AG08395 (cell line): ENCODE data around the gene TMEM131.
"Not testable (repeated sequence)": the region's sequence is repeated elsewhere in the genome, so short reads cannot be mapped to it uniquely, and the experiment has no call there.

Experiments
- DNase-seq: peaks from one replicate; pipeline ENCODE4 v3.0.0; 2012; ENCODE audit warnings: mixed read lengths, low spot score

Gene TMEM131

GRCh38 chr2:97957432-97958183 is 38.1 kb downstream of the TMEM131 start:
- no peak for DNase-seq

- not testable (repeated sequence) for DNase-seq
Observed at GRCh38 chr2:97956753-97957152, 39.0 kb downstream of the TMEM131 start.

GRCh38 chr2:97953853-97954252 is 41.9 kb downstream of the TMEM131 start:
- no peak for DNase-seq

GRCh38 chr2:97952357-97952756 is 43.4 kb downstream of the TMEM131 start:
- no peak for DNase-seq

GRCh38 chr2:97951155-97951680 is 44.5 kb downstream of the TMEM131 start:
- DNase-seq = no peak

GRCh38 chr2:97950329-97951154 is 45.2 kb downstream of the TMEM131 start:
- peak; percentile 76 for DNase-seq

- no peak for DNase-seq
Observed at GRCh38 chr2:97948926-97949325, 46.8 kb downstream of the TMEM131 start.

- DNase-seq = no peak
Observed at GRCh38 chr2:97945791-97946190, 50.0 kb downstream of the TMEM131 start.

GRCh38 chr2:97936881-97937280 is 58.9 kb downstream of the TMEM131 start:
- no peak for DNase-seq

GRCh38 chr2:97936199-97936598 is 59.5 kb downstream of the TMEM131 start:
- no peak for DNase-seq

GRCh38 chr2:97935719-97936161 is 60.0 kb downstream of the TMEM131 start:
- peak; percentile 50 for DNase-seq

- no peak for DNase-seq
Observed at GRCh38 chr2:97932975-97933662, 62.6 kb downstream of the TMEM131 start.

- no peak for DNase-seq
Observed at GRCh38 chr2:97931858-97932225, 63.9 kb downstream of the TMEM131 start.

- DNase-seq = no peak
Observed at GRCh38 chr2:97931118-97931857, 64.5 kb downstream of the TMEM131 start.

GRCh38 chr2:97928591-97928990 is 67.2 kb downstream of the TMEM131 start:
- DNase-seq = no peak

- DNase-seq = no peak
Observed at GRCh38 chr2:97926946-97927345, 68.8 kb downstream of the TMEM131 start.

- DNase-seq = no peak
Observed at GRCh38 chr2:97924194-97924593, 71.6 kb downstream of the TMEM131 start.

GRCh38 chr2:97919858-97920257 is 75.9 kb downstream of the TMEM131 start:
- no peak for DNase-seq

GRCh38 chr2:97918818-97919217 is 76.9 kb downstream of the TMEM131 start:
- no peak for DNase-seq

- DNase-seq = not testable (repeated sequence)
Observed at GRCh38 chr2:97917668-97918067, 78.1 kb downstream of the TMEM131 start.

GRCh38 chr2:97914691-97915213 is 81.0 kb downstream of the TMEM131 start:
- no peak for DNase-seq
